Measurements from ENCODE around the gene ZNF333. TPM values are rescaled to one million over a fixed set of nuclear protein-coding genes. Genes with fewer than 3 reads are reported as not detected.

Gene ZNF333
- total and polyA plus RNA-seq, 2 donors (not counting 3 experiments of a cell fraction or from before 2014, with no cell fraction given) = 11.1 to 19.7 TPM

- Histone ChIP-seq H3K9me1 (replicated peaks; ENCODE audit: control insufficient read depth, extremely low read depth, insufficient read depth, low read length) (no peaks in the 10 kb centered on the region), H3K27ac (ENCODE audit: insufficient read depth, low read depth, low read length) (no peak overlapping the region), H3K27me3 (ENCODE audit: control insufficient read depth in 2 of 2, insufficient read depth in 2 of 2, low read length in 2 of 2) (no peaks in the 10 kb centered on the region), H3K9ac (replicated peaks; ENCODE audit: extremely low read depth, insufficient read depth, low read length) (no peak overlapping the region), H3K9me3 (replicated peaks; ENCODE audit: control insufficient read depth, insufficient read depth, low read length) (peaks cover 20% of the 10 kb centered on the region), H3K4me2 (ENCODE audit: insufficient read depth, low read length) (no peak overlapping the region), H4K20me1 (replicated peaks; ENCODE audit: control insufficient read depth, extremely low read depth, insufficient read depth, low read length) (no peaks in the 10 kb centered on the region), H3K4me1 (ENCODE audit: control insufficient read depth, extremely low read depth, insufficient read depth, low read length) (no peaks in the 10 kb centered on the region), H3K4me3 (replicated peaks in 1 of 3; ENCODE audit: insufficient read depth in 1 of 3, low read depth in 1 of 3, low read length in 3 of 3) (no peak overlapping the region), H3K36me3 (ENCODE audit: control insufficient read depth in 2 of 2, extremely low read depth in 1 of 2, insufficient read depth in 2 of 2, low read length in 2 of 2) (peaks cover 12 to 22% of the 10 kb centered on the region in 2 experiments), H2AFZ (ENCODE audit: low read depth, low read length) (no peak overlapping the region), H3K79me2 (ENCODE audit: control insufficient read depth, insufficient read depth, low read length) (no peaks in the 10 kb centered on the region)
- FAIRE-seq = no peak
- POLR2A ChIA-PET = no interaction called here
- CTCF ChIA-PET = no interaction called here
- intact Hi-C loops (cut with micrococcal nuclease) (no loop called here), dilution Hi-C loops (cut with MboI; ENCODE audit: extremely low pct_ligation_motif_present, low sequenced_read_pairs) (no loop called here)
- no peak for TF ChIP-seq MYC (IDR thresholded peaks at IDR 0.05; ENCODE audit: low read depth, low read length)
- TF ChIP-seq GATA2 (IDR thresholded peaks at IDR 0.05; ENCODE audit: insufficient read depth, insufficient read length, low read depth, low read length) = no peak
- TF ChIP-seq EZH2 (IDR thresholded peaks at IDR 0.05; ENCODE audit: borderline replicate concordance, low read depth, low read length, severe bottlenecking) = no peak
- BruUV-seq (replicated peaks) = no TSS peak
- DNase-seq (ENCODE audit: low read depth, low spot score) = no peak
Observed at GRCh38 chr19:14718522-14719116, 28.8 kb downstream of the ZNF333 start.

- H3K4me2 ChIP-seq (ENCODE audit: insufficient read depth, low read length) = no peak overlapping the region
- H3K9me3 ChIP-seq (replicated peaks; ENCODE audit: control insufficient read depth, insufficient read depth, low read length) = peaks cover 20% of the 10 kb centered on the region
- no peaks in the 10 kb centered on the region for H3K4me1 ChIP-seq (ENCODE audit: control insufficient read depth, extremely low read depth, insufficient read depth, low read length)
- dilution Hi-C loops (cut with MboI; ENCODE audit: extremely low pct_ligation_motif_present, low sequenced_read_pairs) = no loop called here
- H3K79me2 ChIP-seq (ENCODE audit: control insufficient read depth, insufficient read depth, low read length) = no peaks in the 10 kb centered on the region
- BruUV-seq (replicated peaks) = no TSS peak
- no peak for TF ChIP-seq MYC (IDR thresholded peaks at IDR 0.05; ENCODE audit: low read depth, low read length)
- TF ChIP-seq POLR2A (IDR thresholded peaks at IDR 0.05; ENCODE audit: low read depth, low read length) = no peak
- TF ChIP-seq GATA2 (IDR thresholded peaks at IDR 0.05; ENCODE audit: insufficient read depth, insufficient read length, low read depth, low read length) = no peak
- TF ChIP-seq MAX (IDR thresholded peaks at IDR 0.05; ENCODE audit: insufficient read depth, insufficient read length) = no peak
- TF ChIP-seq FOS (IDR thresholded peaks at IDR 0.05; ENCODE audit: borderline replicate concordance, insufficient read depth, low read length) = no peak
- no peak for TF ChIP-seq POLR2AphosphoS5 (IDR thresholded peaks at IDR 0.05; ENCODE audit: insufficient read depth, low read depth, low read length)
- TF ChIP-seq CTCF (IDR thresholded peaks at IDR 0.05; ENCODE audit: extremely low read depth in 1 of 2, insufficient read depth in 1 of 2, low read depth in 1 of 2, low read length in 2 of 2) = no peak
- TF ChIP-seq JUN (IDR thresholded peaks at IDR 0.05; ENCODE audit: borderline replicate concordance, insufficient read depth, insufficient read length, low read depth) = no peak
- TF ChIP-seq EZH2 (IDR thresholded peaks at IDR 0.05; ENCODE audit: borderline replicate concordance, low read depth, low read length, severe bottlenecking) = no peak
- no peak overlapping the region for H2AFZ ChIP-seq (ENCODE audit: low read depth, low read length)
- FAIRE-seq (no peak), DNase-seq (ENCODE audit: low read depth, low spot score) (no peak)
- intact Hi-C loops (cut with micrococcal nuclease) = no loop called here
- no peak overlapping the region for H3K27ac ChIP-seq (ENCODE audit: insufficient read depth, low read depth, low read length)
- no peak overlapping the region for H3K4me3 ChIP-seq (replicated peaks in 1 of 3; ENCODE audit: insufficient read depth in 1 of 3, low read depth in 1 of 3, low read length in 3 of 3)
- ChIA-PET POLR2A (no interaction called here), CTCF (no interaction called here)
- H3K27me3 ChIP-seq (ENCODE audit: control insufficient read depth in 2 of 2, insufficient read depth in 2 of 2, low read length in 2 of 2) = no peaks in the 10 kb centered on the region
- H3K9me1 ChIP-seq (replicated peaks; ENCODE audit: control insufficient read depth, extremely low read depth, insufficient read depth, low read length) = no peaks in the 10 kb centered on the region
- no peaks in the 10 kb centered on the region for H4K20me1 ChIP-seq (replicated peaks; ENCODE audit: control insufficient read depth, extremely low read depth, insufficient read depth, low read length)
- no peak overlapping the region for H3K9ac ChIP-seq (replicated peaks; ENCODE audit: extremely low read depth, insufficient read depth, low read length)
- peaks cover 12 to 22% of the 10 kb centered on the region in 2 experiments for H3K36me3 ChIP-seq (ENCODE audit: control insufficient read depth in 2 of 2, extremely low read depth in 1 of 2, insufficient read depth in 2 of 2, low read length in 2 of 2)
Observed at GRCh38 chr19:14719162-14719561, 29.3 kb downstream of the ZNF333 start.
